ENCODE measurements around the gene STOM. TPM values are rescaled to one million over a fixed set of nuclear protein-coding genes. Genes with fewer than 3 reads are reported as not detected.

Gene STOM
- polyA plus RNA-seq, 3 donors, result 23.8 to 66.9 (median 63.8) TPM

DNA sequence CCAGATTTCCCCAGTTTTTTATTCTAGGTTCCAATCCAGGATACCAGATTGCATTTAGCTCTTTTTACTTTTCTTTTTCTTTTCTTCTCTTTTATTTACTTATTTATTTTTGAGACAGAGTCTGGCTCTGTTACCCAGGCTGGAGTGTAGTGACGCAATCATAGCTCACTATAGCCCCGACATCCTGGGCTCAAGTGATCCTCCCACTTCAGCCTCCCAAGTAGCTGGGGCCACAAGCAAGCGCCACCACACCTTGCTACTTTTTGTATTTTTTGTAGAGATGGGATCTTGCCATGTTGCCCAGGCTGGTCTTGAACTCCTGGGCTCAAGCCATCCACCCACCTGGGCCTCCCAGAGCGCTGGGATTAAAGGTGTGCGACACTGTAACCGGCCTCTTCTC lies 53.7 kb downstream of the STOM start:
- no peaks in the 10 kb centered on the region for H3K79me2 ChIP-seq (ENCODE audit: insufficient read depth, low read length)
- Mint-ChIP-seq H3K4me1 (peaks cover 12% of the 10 kb centered on the region), H3K9me3 (peaks cover 0 to 3% (median 0%) of the 10 kb centered on the region in 7 donors), H3K27ac (no peak overlapping the region), H3K36me3 (peaks cover 65 to 83% of the 10 kb centered on the region in 2 donors), H3K27me3 (ENCODE audit: low read depth in 3 of 3) (peaks cover 0 to 1% (median 0%) of the 10 kb centered on the region in 3 donors), H3K4me3 (no peak overlapping the region)
- no peak for DNase-seq
- no peaks in the 10 kb centered on the region for H3K9me3 ChIP-seq (replicated peaks in 1 of 2; ENCODE audit: control insufficient read depth in 1 of 2, insufficient read depth in 1 of 2, low read length in 2 of 2)
- intact Hi-C loops (cut with micrococcal nuclease), result no loop called here
- peaks cover 66 to 79% of the 10 kb centered on the region in 2 donors for H3K36me3 ChIP-seq (replicated peaks in 1 of 2; ENCODE audit: control insufficient read depth in 1 of 2, insufficient read depth in 2 of 2, low read length in 2 of 2)
- H3K27ac ChIP-seq (ENCODE audit: low read depth in 1 of 2, low read length in 2 of 2), result no peak overlapping the region
- H4K20me1 ChIP-seq (ENCODE audit: insufficient read depth, low read length), result no peaks in the 10 kb centered on the region
- H3K4me3 ChIP-seq (replicated peaks in 1 of 3; ENCODE audit: low read depth in 2 of 3, low read length in 3 of 3), result no peak overlapping the region
- H3K4me2 ChIP-seq (replicated peaks; ENCODE audit: extremely low read depth, low read length, poor library complexity, severe bottlenecking), result no peak overlapping the region
- H3K27me3 ChIP-seq (ENCODE audit: control insufficient read depth in 2 of 2, insufficient read depth in 2 of 2, low read length in 2 of 2), result no peaks in the 10 kb centered on the region
- 80% methylated on average over 1 of the region's 6 CpGs for WGBS (ENCODE audit: insufficient coverage)
- H2AFZ ChIP-seq (ENCODE audit: insufficient read depth, low read depth, low read length, poor library complexity, severe bottlenecking), result no peak overlapping the region
- H3K4me1 ChIP-seq (ENCODE audit: control insufficient read depth in 1 of 2, insufficient read depth in 2 of 2, low read length in 2 of 2), result peaks cover 9 to 13% of the 10 kb centered on the region in 2 donors
- H3K9ac ChIP-seq (ENCODE audit: insufficient read depth, low read length, poor library complexity, severe bottlenecking), result no peak overlapping the region
- TF ChIP-seq, protein P1, sequence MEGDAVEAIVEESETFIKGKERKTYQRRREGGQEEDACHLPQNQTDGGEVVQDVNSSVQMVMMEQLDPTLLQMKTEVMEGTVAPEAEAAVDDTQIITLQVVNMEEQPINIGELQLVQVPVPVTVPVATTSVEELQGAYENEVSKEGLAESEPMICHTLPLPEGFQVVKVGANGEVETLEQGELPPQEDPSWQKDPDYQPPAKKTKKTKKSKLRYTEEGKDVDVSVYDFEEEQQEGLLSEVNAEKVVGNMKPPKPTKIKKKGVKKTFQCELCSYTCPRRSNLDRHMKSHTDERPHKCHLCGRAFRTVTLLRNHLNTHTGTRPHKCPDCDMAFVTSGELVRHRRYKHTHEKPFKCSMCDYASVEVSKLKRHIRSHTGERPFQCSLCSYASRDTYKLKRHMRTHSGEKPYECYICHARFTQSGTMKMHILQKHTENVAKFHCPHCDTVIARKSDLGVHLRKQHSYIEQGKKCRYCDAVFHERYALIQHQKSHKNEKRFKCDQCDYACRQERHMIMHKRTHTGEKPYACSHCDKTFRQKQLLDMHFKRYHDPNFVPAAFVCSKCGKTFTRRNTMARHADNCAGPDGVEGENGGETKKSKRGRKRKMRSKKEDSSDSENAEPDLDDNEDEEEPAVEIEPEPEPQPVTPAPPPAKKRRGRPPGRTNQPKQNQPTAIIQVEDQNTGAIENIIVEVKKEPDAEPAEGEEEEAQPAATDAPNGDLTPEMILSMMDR (IDR thresholded peaks at IDR 0.05), result no peak

DNA sequence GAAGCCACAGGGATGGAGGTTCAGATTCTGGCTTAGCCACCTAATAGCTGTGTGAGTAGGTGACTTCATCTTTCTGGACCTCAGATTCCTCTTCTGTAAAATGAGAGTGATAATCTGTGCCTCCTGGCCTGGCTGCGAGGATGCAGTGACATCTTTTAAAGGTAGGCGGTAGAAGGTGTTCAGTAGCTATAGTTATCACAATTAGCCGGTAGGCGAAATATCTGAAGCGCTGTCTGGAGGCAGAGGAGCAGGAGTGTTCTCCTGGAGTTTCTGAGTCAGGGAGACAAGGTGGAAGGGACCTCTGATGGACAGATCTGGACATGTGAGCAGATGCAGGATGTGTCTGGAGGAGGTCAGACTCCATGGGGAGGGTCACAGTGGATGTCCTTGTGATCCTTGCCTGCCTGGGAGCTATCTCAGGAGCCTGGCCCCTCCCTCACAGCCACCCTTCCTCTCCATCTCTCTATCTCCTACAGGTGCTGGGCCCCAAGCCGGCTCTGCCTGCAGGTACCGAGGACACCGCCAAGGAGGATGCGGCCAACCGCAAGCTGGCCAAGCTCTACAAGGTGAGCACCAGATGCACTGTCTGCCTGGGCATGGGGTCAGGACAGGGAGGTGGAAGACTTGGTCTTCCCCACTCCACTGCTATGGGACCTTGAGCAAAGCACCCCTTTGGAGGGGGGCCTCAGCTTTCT lies 56.4 kb downstream of the STOM start:
- no peak overlapping the region for H3K4me3 ChIP-seq (replicated peaks in 1 of 3; ENCODE audit: low read depth in 2 of 3, low read length in 3 of 3)
- no peaks in the 10 kb centered on the region for H4K20me1 ChIP-seq (ENCODE audit: insufficient read depth, low read length)
- TF ChIP-seq, protein P1 (IDR thresholded peaks at IDR 0.05), result no peak
- H3K4me3 Mint-ChIP-seq, result no peak overlapping the region
- H3K27ac ChIP-seq (ENCODE audit: low read depth in 1 of 2, low read length in 2 of 2), result no peak overlapping the region
- no peak overlapping the region for H2AFZ ChIP-seq (ENCODE audit: insufficient read depth, low read depth, low read length, poor library complexity, severe bottlenecking)
- peaks cover 74 to 91% of the 10 kb centered on the region in 2 donors for H3K36me3 ChIP-seq (replicated peaks in 1 of 2; ENCODE audit: control insufficient read depth in 1 of 2, insufficient read depth in 2 of 2, low read length in 2 of 2)
- WGBS (ENCODE audit: insufficient coverage), result 100% methylated on average over 6 of the region's 10 CpGs
- no peaks in the 10 kb centered on the region for H3K79me2 ChIP-seq (ENCODE audit: insufficient read depth, low read length)
- no peak overlapping the region for H3K4me2 ChIP-seq (replicated peaks; ENCODE audit: extremely low read depth, low read length, poor library complexity, severe bottlenecking)
- H3K9me3 ChIP-seq (replicated peaks in 1 of 2; ENCODE audit: control insufficient read depth in 1 of 2, insufficient read depth in 1 of 2, low read length in 2 of 2), result no peaks in the 10 kb centered on the region
- no peak overlapping the region for H3K9ac ChIP-seq (ENCODE audit: insufficient read depth, low read length, poor library complexity, severe bottlenecking)
- no peaks in the 10 kb centered on the region for H3K4me1 Mint-ChIP-seq
- no peaks in the 10 kb centered on the region for H3K27me3 ChIP-seq (ENCODE audit: control insufficient read depth in 2 of 2, insufficient read depth in 2 of 2, low read length in 2 of 2)
- peak overlapping the region in 2 of 7 donors; percentile 0 to 82 for H3K27ac Mint-ChIP-seq
- H3K36me3 Mint-ChIP-seq, result peaks cover 73 to 83% of the 10 kb centered on the region in 2 donors
- H3K9me3 Mint-ChIP-seq, result no peaks in the 10 kb centered on the region
- intact Hi-C loops (cut with micrococcal nuclease), result no loop called here
- DNase-seq, result no peak
- H3K4me1 ChIP-seq (ENCODE audit: control insufficient read depth in 1 of 2, insufficient read depth in 2 of 2, low read length in 2 of 2), result no peaks in the 10 kb centered on the region
- peaks cover 0 to 1% (median 0%) of the 10 kb centered on the region in 3 donors for H3K27me3 Mint-ChIP-seq (ENCODE audit: low read depth in 3 of 3)
